GM18526 (cell line): Measurements from ENCODE around the gene CACNA1G.

Source experiments
- POLR2A ChIP-seq: IDR thresholded peaks from 3 replicates; pipeline ENCODE4 v1.6.1; 2011; ENCODE audit not compliant: insufficient read length; ENCODE audit errors: extremely low read depth

The CACNA1G gene

GRCh38 chr17:50527155-50527762 is 33.3 kb upstream of the CACNA1G start:
- no peak for TF ChIP-seq POLR2A

GRCh38 chr17:50527949-50528474 is 32.5 kb upstream of the CACNA1G start:
- TF ChIP-seq POLR2A: no peak

- no peak for TF ChIP-seq POLR2A
These were observed 30.7 kb upstream of the CACNA1G start for GRCh38 chr17:50529849-50530248.

- TF ChIP-seq POLR2A: no peak
These were observed 29.0 kb upstream of the CACNA1G start for GRCh38 chr17:50531428-50532025.

GRCh38 chr17:50532452-50533024 is 28.0 kb upstream of the CACNA1G start, which contains the start of gene EPN3:
TSS of gene EPN3 (plus strand) at chr17:50532735. CDS start at chr17:50536557, 3,822 bp downstream.
- no peak for TF ChIP-seq POLR2A

- TF ChIP-seq POLR2A: no peak
These were observed 27.3 kb upstream of the CACNA1G start for GRCh38 chr17:50533185-50533584.

GRCh38 chr17:50533720-50534148 is 26.8 kb upstream of the CACNA1G start:
- no peak for TF ChIP-seq POLR2A

- TF ChIP-seq POLR2A: no peak
These were observed 26.1 kb upstream of the CACNA1G start for GRCh38 chr17:50534222-50534978.

- TF ChIP-seq POLR2A: no peak
These were observed 25.6 kb upstream of the CACNA1G start for GRCh38 chr17:50534979-50535326.

- no peak for TF ChIP-seq POLR2A
These were observed 25.1 kb upstream of the CACNA1G start for GRCh38 chr17:50535407-50535806.

- TF ChIP-seq POLR2A: no peak
These were observed 23.6 kb upstream of the CACNA1G start for GRCh38 chr17:50536683-50537646.

- TF ChIP-seq POLR2A: no peak
These were observed 22.6 kb upstream of the CACNA1G start for GRCh38 chr17:50537721-50538548.

GRCh38 chr17:50538549-50539410 is 21.7 kb upstream of the CACNA1G start:
- TF ChIP-seq POLR2A: no peak
